ENCODE results near the gene TRIM45.

TRIM45 gene

DNA sequence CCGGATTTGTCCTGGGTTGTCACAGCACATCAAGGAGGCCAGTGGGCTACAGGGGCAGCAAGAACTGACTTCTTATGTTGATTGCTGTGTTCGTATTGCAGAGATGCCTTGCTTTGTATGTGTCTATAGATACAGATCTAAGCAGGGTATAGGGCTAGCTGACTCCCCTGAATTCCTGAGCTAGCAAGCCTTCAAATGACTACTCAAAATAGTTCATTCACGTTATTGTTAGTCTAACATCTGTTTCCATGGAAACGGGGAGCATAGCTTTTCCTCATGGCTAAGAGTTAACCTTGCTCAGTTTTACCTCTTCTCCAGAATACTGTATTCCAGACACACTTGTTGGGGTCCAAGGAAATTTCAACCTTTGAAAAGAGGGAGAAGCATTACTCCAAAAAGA lies 24.1 kb downstream of the TRIM45 start:
- DNase-seq = no peak

GRCh38 chr1:117096951-117097408 lies 24.6 kb downstream of the TRIM45 start:
- no peak for DNase-seq

GRCh38 chr1:117094841-117095604 lies 26.5 kb downstream of the TRIM45 start:
- no peak for DNase-seq

DNA sequence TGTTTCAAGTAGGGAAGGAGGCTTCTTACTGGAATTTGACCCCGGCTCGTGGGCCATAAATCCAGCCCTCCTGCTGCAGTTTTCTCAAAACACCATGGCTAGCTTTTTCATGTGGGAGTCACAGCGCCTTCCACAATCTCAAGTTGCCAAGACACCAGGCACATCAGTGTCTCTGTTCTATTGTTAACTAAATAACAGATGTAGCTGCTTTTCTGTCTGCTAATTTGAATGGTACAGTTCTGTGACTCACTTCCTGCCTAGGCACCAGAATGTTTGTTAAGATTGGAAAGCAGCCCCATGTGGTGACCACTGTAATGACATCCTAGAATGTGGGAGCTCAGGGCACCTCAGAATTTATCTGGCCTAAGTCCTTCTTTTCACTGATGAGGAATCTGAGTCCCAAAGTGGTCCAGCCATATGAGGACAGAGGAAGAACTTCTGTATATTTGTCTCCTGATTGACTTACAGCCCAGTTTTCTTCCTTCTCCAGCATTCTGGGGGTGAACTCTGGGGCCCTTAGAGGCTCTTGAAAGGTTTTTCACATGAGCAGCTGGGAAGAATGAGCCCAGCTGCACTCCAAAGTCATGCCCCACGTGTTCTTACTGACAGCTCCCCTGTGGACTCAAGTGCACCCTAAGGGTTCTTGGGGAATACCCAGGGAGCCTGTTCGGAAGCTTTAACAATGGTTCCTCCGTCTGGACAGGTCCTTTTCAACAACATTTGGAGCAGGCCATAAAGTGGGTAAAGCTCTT lies 27.5 kb downstream of the TRIM45 start:
- DNase-seq = no peak

DNA sequence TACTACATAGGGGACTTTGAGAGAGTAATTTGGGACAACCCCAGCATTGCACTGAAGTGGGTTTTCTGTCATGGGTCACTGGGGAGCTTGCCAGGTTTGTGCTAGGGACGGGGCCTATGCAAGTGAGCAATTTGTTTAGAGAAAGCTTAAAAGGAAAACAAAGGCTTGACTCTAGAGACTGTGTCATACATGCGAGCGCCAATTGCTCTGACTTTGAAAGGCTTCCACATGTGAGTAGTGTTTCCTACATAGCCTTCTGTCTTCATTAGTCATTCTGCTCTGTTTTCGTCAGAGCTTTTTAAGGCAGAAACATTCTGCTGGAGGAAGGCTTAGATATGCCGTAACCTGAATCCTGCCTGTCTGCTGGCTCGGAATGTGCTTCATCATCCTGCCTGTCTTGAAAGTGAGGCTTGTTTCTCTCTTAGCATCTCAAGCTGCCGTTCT lies 28.4 kb downstream of the TRIM45 start:
- no peak for DNase-seq

GRCh38 chr1:117092594-117092993 lies 29.0 kb downstream of the TRIM45 start:
- DNase-seq = no peak

DNA sequence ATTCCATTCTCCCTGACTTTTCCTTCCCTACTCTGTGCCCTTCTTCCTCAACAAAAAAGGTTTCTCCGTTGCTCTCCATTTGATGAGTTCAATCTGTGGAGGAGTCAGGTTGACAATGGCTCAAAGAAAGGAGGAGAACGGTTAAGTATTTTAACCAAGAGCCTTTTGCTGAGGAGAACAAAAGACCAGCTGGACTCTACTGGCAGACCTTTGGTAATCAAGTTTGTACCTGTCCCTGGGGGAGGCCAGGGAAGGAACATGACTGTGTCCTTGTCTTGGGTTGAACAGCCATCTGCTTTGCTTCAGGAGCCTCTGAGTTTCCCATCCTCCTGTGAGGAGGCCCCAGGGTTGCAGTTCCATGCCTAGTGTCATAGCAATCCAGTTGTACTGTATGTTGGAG lies 31.6 kb downstream of the TRIM45 start:
- DNase-seq = no peak

DNA sequence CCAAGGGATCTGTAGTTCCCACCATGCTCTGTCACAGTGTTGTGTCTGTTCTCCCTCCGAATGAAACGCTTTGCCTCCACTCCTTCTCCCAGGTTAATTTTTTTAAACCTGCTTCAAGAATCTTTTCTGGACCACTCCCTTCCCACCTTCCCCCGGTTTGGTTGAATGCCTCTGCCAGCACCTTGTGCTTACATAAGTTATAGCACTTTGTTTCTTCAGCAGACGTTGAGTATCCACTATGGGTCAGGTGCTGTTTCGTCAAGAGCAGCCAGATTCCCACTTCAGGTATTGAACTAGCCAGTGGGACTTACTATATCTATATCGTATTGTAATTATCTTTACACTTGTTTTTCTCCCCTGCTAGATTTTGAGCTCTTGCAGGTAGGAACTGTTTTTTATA lies 33.9 kb downstream of the TRIM45 start:
- DNase-seq = no peak

- DNase-seq = no peak
Observed at GRCh38 chr1:117084231-117084630, 37.3 kb downstream of the TRIM45 start.

- no peak for DNase-seq
Observed at GRCh38 chr1:117079737-117080136, 41.8 kb downstream of the TRIM45 start.

DNA sequence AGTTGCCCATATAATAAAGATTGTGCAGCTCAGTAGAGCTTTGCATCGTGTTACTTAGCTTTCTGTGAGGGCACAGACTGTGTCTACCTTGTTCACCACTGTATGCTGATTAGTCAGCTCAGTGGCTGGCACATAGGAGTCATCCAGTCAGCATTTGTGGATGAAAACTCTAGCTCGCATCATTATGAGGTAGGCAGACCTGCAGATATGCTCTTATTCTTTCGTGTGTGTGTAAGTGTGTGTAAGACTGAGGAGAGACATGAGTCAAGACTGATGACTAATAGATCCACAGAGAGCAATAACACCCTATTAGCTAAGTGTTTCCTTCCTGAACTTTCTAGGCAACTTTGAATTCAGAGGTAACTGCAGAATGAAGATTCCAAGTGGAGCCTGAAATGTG lies 44.3 kb downstream of the TRIM45 start:
- no peak for DNase-seq

GRCh38 chr1:117076648-117077047 lies 44.9 kb downstream of the TRIM45 start:
- DNase-seq = no peak

DNA sequence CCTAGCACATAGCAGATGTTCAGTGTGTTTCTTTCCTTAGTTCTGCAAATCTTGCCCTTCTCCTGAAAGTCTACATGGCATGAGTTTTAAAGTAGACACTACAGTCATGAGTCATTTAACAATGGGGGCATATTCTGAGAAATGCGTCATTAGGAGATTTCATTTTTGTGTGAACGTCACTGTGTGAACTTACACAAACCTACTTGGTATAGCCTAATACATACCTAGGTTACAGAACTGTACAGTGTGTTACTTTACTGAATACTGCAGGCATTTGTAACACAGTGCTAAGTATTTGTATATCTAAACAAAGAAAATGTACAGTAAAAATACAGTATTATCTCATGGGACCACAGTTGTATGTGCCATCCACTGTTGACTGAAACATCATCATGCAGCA lies 51.4 kb downstream of the TRIM45 start:
- no peak for DNase-seq

GRCh38 chr1:117069220-117069844 lies 52.2 kb downstream of the TRIM45 start:
- no peak for DNase-seq

DNA sequence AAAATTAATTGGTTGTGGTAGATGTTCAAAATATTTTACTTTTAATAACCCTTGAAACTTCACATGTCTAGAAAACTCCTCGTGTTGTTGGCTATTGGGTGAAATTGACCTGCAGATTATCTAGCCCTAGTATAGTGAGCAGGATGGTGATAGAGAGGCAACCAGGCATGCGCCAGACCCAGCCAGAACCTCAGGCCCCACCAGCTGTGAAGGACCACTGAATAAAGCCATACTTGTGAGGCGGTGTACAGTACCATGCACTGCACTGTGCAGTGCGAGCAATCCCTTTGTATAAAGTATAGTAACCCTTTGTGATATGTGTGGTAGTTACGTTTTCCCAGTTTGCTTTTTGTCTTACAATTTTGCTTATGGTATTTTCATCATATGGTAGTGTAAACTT lies 53.0 kb downstream of the TRIM45 start:
- DNase-seq = no peak

DNA sequence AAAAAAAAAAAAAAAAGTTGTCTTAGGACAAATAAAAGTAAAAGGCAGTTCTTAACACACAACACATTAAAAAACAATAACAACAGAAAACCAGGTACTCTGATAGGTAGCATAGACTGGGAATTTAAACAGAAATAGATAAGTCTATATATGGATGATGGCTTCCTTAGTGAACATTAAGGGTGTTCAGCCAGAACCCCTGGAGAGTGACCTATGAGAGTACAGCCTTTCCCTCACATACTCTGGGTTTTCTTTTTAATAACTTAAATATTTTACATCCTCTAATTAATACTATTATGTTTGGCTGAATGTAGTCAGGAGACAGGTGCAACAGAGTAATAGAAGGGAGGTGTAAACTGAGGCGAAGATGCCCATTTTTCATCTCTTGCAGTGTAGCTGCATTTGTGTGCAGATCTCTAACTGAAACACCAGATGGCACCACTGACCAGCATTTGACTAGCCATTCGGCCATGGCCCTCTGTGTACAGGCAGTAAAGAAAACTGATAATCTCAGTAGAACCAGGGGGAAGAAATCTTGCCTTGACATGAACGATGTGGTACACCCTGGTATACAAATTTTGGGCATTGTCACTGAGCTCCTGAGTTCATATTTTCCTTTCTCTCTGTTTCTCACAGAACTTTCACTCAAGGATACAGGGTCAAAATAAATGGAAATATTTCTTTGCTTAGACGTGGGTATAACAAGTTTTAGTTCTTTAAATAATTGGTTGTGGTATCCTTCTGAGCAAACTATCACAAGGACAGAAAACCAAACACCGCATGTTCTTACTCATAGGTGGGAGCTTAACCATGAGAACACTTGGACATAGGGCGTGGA lies 53.8 kb downstream of the TRIM45 start:
- peak in 1 of 4 experiments; percentile 17 for DNase-seq

DNA sequence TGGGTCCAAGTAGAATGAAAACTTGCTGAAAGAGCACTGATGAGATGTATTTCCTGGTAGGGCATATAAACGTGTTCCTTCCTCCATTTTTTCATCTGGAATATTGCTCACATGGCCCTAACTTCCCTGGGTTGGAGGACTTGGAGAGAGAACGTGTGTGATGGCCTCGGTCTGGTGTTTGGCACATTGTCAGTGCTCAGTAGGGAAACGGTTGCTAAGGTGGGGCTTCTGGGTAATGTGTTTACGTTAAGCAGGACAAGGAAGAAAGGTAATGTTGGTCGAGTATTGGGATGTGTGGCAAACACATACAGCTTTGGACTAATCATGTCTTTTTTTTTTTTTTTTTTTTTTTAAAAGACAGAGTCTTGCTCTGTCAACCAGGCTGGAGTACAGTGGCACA lies 55.2 kb downstream of the TRIM45 start:
- no peak for DNase-seq

DNA sequence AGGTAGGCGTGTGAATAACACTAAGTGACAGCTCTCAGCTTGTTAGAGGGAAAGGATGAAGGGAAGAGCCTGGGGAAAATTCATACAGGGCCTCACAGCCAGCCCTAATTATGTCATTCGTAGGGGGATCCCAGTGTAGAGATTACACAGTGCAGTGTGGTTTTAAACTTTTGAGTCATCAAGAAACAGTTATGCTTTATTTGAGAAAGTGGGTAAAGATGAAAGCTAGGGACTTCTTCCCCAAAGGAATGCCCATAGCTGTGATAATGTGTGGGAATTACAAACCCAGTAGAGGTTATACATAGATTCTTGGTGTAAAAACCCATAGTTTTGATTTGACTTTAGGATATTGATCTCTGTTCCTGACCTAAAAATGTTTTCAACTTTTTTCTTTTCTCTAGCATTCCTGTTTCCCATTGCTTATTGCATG lies 59.5 kb downstream of the TRIM45 start:
- no peak for DNase-seq

Data from activated naive CD4-positive, alpha-beta T cell (primary cell).